Activated T-helper 1 cell treated with anti-CD3 and anti-CD28 coated beads, Interleukin-2, amount 50 U/mL, for 16 hours (primary cell): Measurements from ENCODE around the gene CCRL2.
"Not testable (repeated sequence)": the region's sequence is repeated elsewhere in the genome, so short reads cannot be mapped to it uniquely, and the experiment has no call there.

ENCODE experiments used
- DNase-seq, 2 donors: peaks; one replicate each; pipeline ENCODE4 v3.0.0-alpha.2; 2020; ENCODE audit warnings: low read depth in 1 of 2, low spot score in 1 of 2

CCRL2 gene

DNA sequence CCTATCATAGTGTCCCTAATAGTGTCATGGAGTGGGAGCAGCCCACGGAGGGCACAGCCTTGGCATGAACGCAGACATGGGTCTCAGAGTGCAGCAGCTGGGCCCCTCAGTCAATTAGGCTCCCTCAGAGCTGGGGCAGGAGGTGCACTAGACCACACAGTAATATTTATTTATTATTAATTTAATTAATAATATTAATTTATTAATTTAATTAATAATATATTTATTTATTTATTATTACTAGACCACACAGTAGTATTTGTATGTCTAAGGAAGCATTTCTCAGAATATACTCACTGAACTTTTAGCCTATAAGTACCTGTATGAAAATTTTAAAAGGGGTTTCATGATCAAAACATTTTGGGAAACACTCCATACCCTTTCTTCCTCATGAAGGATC lies 5.5 kb upstream of the CCRL2 start:
- no peak for DNase-seq

DNA sequence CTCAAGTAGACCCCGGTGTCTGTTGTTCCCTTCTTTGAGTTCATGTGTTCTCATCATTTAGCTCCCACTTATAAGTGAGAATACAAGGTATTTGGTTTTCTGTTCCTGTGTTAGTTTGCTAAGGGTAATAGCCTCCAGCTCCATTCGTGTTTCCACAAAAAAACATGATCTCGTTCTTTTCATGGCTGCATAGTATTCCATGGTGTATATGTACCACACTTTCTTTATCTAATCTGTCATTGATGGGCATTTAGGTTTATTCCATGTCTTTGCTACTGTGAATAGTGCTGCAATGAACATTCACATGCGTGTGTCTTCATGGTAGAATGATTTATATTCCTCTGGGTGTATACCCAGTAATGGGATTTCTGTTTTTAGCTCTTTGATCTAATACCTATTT lies 4.2 kb upstream of the CCRL2 start:
- DNase-seq, result not testable (repeated sequence)

DNA sequence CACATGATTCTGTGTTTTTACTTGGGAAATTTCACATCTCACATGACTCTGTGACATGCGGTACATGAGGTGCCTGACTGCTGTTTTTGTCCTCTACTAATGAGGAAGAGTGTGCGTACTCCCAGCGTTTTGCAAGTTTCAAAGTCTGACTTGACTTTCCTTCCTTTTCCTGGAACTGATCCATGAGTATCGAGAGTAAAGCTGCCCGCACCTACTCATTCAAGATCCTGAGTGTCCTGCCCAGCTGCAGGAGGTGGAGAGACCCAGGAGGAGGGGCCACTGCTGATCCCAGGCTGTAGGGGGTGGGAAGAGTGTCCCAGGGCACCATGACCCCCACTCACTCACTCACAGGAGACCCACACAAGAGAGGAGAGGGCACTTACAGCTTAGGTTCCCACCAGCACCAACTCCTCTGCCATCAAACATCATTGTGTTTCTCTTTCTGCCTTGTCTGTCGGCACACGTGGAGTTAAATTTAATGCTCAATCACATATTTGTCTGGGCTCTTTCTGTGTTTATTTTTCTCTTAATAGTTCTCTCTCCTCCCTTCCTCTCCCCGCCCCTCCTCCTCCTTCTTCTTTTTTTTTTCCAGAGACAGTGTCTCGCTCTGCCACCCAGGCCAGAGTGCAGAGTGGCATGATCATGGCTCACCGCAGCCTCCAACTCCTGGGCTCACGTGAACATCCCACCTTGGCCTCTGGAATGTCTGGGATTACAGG lies 1.6 kb upstream of the CCRL2 start:
- no peak for DNase-seq

DNA sequence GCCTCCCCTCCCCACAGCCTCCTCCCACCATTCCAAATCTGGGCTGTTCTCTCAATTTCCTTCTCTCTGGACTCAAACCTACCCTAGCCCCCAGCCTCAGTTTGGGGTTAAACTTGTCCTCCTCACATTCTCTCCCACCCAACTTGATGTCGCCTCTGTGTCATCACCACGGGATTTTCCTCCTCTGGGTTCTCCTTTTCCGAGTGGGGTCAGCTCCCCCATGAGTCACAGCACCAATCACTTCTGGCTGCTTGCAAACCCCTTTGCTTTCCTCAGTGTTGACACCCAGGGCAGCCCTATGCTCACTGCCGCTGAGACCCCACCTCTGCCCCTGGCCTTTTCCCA lies 644 bp upstream of the CCRL2 start:
- DNase-seq, result no peak

DNA sequence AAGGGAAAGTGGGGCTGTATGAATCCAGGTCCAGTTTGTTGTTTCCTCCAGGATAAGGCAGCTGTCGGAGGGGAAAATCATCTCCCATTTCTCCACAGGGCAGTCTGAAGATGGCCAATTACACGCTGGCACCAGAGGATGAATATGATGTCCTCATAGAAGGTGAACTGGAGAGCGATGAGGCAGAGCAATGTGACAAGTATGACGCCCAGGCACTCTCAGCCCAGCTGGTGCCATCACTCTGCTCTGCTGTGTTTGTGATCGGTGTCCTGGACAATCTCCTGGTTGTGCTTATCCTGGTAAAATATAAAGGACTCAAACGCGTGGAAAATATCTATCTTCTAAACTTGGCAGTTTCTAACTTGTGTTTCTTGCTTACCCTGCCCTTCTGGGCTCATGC lies 911 bp downstream of the CCRL2 start:
- DNase-seq, result no peak

DNA sequence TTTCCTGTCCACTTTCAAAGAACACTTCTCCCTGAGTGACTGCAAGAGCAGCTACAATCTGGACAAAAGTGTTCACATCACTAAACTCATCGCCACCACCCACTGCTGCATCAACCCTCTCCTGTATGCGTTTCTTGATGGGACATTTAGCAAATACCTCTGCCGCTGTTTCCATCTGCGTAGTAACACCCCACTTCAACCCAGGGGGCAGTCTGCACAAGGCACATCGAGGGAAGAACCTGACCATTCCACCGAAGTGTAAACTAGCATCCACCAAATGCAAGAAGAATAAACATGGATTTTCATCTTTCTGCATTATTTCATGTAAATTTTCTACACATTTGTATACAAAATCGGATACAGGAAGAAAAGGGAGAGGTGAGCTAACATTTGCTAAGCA lies 1.8 kb downstream of the CCRL2 start:
- no peak for DNase-seq

DNA sequence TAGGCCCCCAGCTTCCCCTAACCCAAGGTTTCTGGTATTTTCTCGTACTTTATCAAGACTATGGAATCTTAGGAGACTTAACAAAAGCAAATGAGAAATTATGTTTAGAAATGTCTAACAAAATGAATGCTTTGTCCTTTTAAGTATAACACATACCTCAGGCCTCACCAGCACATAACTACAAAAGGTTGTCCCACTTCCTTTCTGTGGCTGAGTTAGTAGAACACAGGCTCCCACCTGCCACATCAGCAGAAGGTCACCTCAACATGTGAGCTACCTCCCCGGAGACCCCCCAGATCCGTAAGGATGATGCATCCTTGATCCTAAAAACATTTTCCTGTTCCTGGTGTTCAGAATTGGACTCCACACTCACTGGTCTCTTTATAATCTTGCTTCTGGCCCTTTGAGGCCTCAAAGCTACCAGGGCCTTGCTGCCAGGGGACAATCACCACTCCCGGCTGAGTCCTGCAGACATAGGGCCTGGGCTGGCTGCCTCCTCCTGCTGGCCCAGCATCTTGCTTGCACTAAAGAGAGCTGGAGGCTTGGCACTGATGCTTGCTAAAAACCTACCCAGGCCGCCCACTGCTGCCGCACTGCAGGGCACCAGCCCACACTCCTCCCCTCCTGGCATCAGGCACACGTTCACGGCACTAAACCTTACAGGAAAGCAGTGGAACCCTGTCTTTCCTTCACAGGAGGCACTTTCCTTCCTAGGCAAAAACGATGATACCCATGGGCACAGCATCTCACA lies 2.9 kb downstream of the CCRL2 start:
- DNase-seq, result no peak

DNA sequence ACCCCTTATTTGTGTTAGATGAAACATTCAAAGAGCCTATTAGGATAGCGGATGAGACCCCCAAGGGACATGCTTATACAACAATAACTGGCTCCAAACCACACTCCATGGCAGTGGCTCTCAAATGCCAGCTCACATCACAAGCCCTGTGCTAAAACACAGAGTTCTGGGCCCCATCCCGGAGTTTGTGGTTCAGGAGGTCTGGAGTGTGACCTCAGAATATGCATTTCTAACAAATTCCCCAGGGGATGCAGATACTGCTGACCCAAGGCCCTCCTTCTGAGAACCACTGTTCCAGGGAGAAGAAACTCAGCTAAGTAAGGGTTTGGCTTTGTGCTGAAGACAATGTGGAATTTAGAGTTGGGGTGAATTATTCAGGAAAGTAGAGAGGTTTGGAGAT lies 3.6 kb downstream of the CCRL2 start:
- no peak for DNase-seq

DNA sequence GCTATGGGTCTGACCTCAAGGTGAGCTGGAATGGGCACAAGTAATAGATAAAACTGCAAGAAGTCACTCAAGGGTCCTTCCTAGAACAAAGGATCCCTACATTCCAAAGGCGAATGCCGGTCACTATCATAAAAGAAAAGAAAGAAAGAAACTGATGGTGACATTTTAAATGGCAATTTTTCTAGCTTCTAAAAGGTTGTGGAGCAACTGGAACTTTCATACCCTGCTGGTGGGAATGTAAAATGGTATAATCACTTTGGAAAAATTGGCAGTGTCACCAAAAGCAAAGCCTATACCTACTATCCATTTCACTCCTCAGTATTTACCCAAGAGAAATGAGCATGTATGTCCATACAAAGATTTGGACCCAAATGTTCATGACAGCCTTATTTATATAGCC lies 4.2 kb downstream of the CCRL2 start:
- no peak for DNase-seq

DNA sequence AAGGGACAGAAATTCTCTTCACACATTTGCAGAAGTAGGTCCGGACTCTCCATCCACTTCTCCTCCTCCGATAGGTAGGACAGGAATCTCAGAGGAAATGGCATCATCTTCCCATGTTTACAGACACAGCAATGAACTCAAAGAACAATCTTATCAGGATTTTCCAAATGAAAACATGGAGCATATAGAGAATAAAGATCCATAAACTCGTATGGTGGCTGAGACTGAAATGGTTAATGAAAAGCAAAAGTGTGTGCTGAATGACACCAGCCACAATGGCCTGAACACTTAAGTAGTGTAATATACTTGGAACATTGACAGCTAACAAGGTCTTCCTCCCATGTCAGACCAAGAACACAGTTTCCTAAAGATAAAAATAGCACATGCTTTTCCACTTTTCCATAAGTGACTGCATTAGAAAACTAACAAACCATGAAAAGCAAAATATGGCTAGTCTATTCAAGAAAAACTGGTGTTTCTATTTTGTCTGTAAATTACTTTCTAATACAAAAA lies 5.8 kb downstream of the CCRL2 start:
- DNase-seq, result no peak

DNA sequence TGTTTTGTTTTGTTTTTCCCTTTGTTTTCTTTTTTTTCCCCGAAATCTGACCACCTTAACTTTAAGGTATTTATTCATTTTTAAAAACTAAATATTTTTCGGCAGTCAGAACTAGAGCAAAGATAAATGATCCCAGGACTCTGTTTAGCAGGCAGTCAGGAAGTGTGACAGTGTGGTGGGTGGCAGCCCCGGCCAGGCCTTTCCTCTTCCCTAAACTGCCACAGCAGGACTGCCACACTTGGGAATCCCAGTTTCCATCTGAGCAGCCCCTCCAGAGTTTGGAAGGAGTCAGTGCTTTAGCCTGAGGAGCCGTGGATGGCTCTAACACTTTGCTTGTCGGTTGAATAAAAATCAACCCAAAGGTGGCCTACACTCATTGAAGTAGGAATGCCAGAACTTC lies 6.9 kb downstream of the CCRL2 start:
- DNase-seq, result no peak

DNA sequence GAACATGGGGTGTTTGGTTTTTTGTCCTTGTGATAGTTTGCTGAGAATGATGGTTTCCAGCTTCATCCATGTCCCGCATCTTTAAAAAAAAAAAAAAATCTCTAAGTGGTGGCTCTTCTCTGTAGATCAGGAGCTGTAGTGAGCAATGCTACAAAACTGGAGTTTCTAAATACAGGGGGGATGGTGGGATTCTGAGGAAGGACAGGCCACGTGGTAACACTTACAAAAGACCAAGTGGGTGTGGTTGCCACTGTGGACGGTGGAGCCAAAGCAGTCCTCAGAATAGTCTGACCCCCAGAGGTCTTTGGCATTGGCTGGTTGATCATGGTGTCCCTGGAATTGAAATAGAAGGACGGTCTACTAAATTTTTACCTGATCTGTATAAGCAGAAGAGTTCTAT lies 7.7 kb downstream of the CCRL2 start:
- DNase-seq, result no peak

DNA sequence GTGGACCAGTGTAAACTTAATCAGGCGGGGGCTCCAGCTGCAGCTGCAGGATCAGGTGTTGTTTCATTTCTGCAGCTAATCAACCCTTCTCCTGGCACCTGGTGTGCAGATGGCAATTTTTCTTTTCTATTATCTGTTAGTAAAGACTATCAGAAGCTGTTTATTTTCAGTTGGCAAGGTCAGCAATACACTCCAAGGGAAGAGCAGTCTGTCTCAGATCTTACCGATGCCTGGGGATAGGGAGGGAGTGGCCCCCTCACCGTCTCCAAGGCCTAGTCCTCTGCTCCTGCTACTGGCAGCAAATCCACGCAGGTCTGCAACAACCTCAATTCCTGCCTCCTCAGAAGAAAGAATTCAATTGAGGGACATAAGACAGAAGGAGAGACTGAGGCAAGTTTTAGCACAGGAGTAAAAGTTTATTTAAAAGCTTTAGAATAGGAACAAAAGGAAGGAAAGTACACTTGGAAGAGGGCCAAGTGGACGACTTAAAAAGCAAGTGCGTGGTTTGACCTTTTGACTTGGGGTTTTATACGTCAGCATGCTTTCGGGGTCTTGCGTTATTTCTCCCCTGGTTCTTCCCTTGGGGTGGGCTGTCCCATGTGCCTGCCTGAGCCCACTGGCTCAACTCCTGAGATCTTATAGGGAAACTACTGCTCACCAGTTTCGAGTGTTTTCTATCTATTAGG lies 9.2 kb downstream of the CCRL2 start:
- no peak for DNase-seq

DNA sequence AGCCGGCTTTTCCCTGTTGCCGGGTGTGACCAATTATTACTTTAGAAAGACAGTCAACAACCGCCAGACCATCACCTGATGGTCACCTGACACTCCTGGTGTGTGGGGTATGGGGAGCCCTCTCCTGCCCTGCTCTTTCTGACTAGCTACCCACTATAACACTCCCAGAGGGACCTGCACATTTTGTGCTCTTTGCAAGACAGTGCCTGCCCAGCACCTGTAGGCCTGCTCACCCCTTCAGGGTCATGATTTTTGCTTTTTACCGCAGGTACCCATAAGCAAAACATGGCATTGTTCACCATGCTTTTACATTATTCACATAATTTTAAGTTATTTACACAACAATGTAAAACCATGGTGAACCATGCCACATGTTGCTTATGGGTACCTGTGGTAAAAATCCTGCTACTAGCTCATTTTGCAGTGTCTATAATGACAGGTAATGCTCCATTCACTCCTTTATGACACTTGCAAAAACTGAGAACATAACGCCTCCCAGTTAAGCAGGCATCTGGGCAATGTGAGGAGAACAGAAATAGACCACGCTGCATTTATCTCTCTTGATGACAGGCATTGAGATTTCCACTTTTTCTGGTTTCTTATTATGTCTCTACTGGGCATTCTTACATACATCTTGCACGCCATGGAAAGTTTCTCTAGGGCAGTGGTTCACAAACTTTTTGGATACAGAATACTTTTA lies 9.9 kb downstream of the CCRL2 start:
- DNase-seq, result no peak

DNA sequence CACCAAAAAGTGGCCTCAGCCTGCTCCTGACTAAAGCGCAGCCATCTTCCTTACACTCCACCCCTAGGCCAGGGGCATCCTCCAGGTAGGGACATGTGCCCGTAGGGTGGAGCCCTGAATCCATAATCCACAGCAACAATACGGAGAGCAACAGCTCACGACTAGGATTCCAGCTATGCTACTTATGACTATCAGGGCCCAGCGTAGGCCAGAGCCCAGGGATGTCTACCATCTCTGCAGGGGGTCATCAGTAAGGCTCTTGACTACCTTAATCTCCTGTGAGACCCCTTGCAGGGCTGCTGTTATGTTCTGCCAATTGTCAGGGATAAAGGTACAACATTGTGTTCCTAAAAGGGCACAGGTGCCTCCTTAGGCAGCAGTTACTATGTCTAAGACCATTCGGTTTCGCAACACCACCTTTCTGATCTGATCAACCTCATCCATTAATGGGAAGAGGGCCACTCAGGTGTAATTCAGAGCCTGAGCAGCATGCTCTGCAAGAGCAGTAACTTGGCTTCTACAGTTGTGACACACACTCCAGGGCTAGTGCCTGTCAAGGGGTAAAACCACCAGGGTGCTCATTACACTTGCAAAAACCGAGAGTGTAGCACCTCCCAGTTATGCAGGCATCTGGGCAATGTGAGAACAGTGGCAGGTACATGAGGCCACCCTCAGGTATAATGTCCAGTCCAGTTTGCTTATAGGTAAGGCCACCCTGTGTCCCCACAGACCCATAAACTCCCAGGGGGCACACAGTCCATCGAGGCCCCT lies 11.0 kb downstream of the CCRL2 start:
- no peak for DNase-seq

DNA sequence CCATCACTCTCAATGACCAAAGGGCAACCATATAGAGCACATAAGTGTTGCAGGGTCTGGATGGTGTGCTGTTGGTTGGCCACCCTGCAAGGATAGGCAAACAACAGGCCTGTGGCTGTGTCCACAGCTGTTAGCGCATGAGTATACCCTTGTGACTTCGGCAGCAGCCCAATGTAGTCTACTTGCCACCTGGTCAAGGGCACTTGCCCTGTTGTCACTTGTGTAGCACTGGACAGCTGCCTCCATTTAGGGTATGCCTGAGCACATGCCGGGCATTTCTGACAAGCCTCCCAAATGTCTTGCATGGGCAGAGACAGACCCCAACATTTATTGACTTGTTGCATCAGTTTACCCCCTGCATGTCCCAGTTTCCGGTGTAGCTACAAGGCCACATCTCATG lies 12.8 kb downstream of the CCRL2 start:
- no peak for DNase-seq

DNA sequence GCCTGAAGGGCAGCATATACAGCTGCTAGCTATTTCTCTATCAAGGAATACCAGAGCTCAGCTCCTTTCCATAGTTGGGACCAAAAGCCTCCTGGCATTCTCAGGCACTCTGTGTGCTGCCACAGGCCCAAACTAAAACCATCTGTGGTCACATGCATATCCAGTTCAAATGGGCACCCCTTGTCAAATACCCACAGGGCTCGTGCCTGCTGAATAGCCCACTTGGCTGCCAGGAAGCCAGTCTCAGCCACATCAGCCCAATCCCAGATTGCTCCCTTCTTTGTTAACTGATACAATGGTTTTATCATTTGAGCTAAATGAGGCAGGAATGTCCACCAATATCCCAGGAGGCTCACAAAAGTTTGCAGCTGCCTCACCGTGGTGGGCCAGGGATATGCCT lies 13.9 kb downstream of the CCRL2 start:
- DNase-seq, result no peak

DNA sequence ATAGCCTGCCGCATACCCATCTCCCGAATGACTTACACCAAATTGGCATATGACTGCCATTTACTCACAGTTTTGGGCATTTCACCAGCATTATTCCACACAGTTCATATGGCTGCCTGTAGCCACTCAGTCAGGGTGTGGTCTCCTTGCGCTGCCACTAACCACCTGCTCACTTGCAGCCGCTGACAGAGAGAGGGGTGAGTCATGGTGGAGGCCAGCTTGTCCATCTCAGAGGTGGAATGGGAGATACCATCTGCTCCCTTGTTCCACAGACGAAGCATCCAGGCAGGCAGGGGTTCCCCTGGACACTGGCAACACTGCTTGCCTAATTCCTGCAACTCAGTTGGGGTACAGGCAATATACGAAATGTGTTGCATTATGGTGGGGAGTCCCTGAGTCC lies 15.6 kb downstream of the CCRL2 start:
- no peak for DNase-seq

DNA sequence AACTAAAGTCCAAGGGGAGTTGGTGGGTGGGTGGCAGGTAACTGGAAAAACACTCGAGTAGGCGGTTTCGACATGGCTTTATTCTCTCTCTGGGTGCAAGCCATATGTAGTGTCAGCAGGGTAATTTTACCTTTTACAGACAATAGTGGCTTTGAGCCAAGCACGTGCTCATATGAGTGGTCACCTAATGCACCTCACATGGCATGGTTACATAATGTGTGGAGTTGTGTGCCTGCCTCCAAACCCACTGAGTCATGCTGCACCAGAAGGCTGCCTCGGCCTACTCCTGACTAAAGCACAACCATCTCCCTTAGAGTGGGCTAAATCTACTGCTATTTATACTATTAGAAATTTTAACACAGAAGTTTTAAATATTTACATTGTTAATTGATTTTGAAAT lies 16.5 kb downstream of the CCRL2 start:
- DNase-seq, result no peak

DNA sequence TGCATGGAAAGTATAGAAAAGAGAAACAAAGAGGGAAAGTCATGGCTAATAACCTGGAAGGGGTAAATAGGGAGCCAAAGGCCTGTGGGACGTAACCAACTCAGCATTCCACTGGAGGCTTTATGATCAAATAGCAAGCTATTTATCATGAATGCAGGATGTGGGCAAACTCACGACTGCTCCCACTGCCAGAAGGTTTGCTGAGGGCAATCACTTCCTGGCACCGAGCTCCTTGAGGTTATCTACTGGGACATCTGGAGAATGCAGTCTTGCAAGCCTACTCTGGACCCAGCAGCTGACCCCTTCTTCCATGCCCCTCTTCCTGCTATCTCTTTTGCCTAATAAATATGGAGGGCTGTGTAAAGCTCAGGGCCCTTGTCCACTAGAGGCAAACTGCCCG lies 19.4 kb downstream of the CCRL2 start:
- DNase-seq, result not testable (repeated sequence)

DNA sequence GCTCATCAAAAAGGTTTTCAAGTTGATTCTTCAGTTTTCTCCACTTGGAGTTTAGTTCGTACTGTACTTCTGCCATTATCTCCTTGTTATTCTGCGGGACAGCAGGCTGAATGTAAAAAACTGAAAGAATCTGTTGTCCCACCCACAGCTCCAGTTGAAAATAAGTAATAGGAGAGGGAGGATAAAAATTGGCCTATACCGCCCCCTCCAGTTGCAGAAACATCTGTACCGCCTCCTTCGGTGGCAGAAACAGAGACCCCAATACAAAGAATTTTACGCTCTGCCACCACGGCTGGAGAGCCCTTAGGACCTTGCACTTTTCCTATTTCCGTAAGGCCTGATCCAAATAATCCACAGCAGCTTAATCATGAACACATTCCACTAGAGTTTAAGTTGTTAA lies 20.3 kb downstream of the CCRL2 start:
- DNase-seq, result not testable (repeated sequence)
